Measurements from ENCODE around the gene PSMB2. TPM values are rescaled to one million over a fixed set of nuclear protein-coding genes. Genes with fewer than 3 reads are reported as not detected.
"Not testable (repeated sequence)": the region's sequence is repeated elsewhere in the genome, so short reads cannot be mapped to it uniquely, and the experiment has no call there.

Gene PSMB2
- polyA plus RNA-seq (ENCODE audit: insufficient read depth in 1 of 5, insufficient read length in 5 of 5, low replicate concordance in 1 of 5), result 10 to 100 TPM; 70.1 to 86.0 (median 75.6) TPM
- long read RNA-seq, donor 1, transcript PSMB2-201 (6 exons, 2,701 nt), result major isoform, 78 of 87 reads
- long read RNA-seq, donor 1, partial matches to known transcripts, result 9 of 87 reads
- long read RNA-seq, donor 1, other reads (novel, unspliced or antisense), result 0 of 87 reads
- long read RNA-seq, donor 2, transcript PSMB2-201 (6 exons, 2,701 nt), result major isoform, 38 of 38 reads
- long read RNA-seq, donor 2, partial matches to known transcripts, result 0 of 38 reads
- long read RNA-seq, donor 2, other reads (novel, unspliced or antisense), result 0 of 38 reads
- long read RNA-seq, donor 3, transcript PSMB2-201 (6 exons, 2,701 nt), result major isoform, 53 of 63 reads
- long read RNA-seq, donor 3, partial matches to known transcripts, result 10 of 63 reads
- long read RNA-seq, donor 3, other reads (novel, unspliced or antisense), result 0 of 63 reads
- long read RNA-seq, donor 4, transcript PSMB2-201 (6 exons, 2,701 nt), result major isoform, 29 of 39 reads
- long read RNA-seq, donor 4, partial matches to known transcripts, result 10 of 39 reads
- long read RNA-seq, donor 4, other reads (novel, unspliced or antisense), result 0 of 39 reads
- long read RNA-seq, donor 5, transcript PSMB2-201 (6 exons, 2,701 nt), result major isoform, 77 of 82 reads
- long read RNA-seq, donor 5, partial matches to known transcripts, result 5 of 82 reads
- long read RNA-seq, donor 5, other reads (novel, unspliced or antisense), result 0 of 82 reads
- long read RNA-seq, donor 6, transcript PSMB2-201 (6 exons, 2,701 nt), result major isoform, 69 of 69 reads
- long read RNA-seq, donor 6, partial matches to known transcripts, result 0 of 69 reads
- long read RNA-seq, donor 6, other reads (novel, unspliced or antisense), result 0 of 69 reads
- long read RNA-seq, donor 7, transcript PSMB2-201 (6 exons, 2,701 nt), result major isoform, 43 of 43 reads
- long read RNA-seq, donor 7, partial matches to known transcripts, result 0 of 43 reads
- long read RNA-seq, donor 7, other reads (novel, unspliced or antisense), result 0 of 43 reads
- long read RNA-seq, donor 8, transcript PSMB2-201 (6 exons, 2,701 nt), result major isoform, 26 of 26 reads
- long read RNA-seq, donor 8, partial matches to known transcripts, result 0 of 26 reads
- long read RNA-seq, donor 8, other reads (novel, unspliced or antisense), result 0 of 26 reads

GRCh38 chr1:35641233-35641866, at the start of gene PSMB2:
TSS of gene PSMB2 (minus strand) at chr1:35641526. CDS start at chr1:35641432, 94 bp downstream.
- peak; percentile 94 to 95 for DNase-seq

GRCh38 chr1:35691080-35691479, 49.8 kb upstream of the PSMB2 start:
- DNase-seq, result no peak

- DNase-seq, result not testable (repeated sequence)
These were observed 48.8 kb upstream of the PSMB2 start for GRCh38 chr1:35690103-35690502.

GRCh38 chr1:35688161-35688560, 46.8 kb upstream of the PSMB2 start:
- no peak for DNase-seq

- no peak for DNase-seq
These were observed 41.7 kb upstream of the PSMB2 start for GRCh38 chr1:35683012-35683411.

GRCh38 chr1:35680271-35680670, 38.9 kb upstream of the PSMB2 start:
- DNase-seq, result no peak

- DNase-seq, result no peak
These were observed 34.4 kb upstream of the PSMB2 start for GRCh38 chr1:35675773-35676172.

GRCh38 chr1:35674111-35674510, 32.8 kb upstream of the PSMB2 start:
- DNase-seq, result no peak

GRCh38 chr1:35672116-35672515, 30.8 kb upstream of the PSMB2 start:
- DNase-seq, result no peak

- DNase-seq, result no peak
These were observed 27.2 kb upstream of the PSMB2 start for GRCh38 chr1:35668506-35668905.

- DNase-seq, result no peak
These were observed 25.6 kb upstream of the PSMB2 start for GRCh38 chr1:35666916-35667315.

GRCh38 chr1:35666216-35666615, 24.9 kb upstream of the PSMB2 start:
- no peak for DNase-seq

GRCh38 chr1:35663434-35663833, 22.1 kb upstream of the PSMB2 start:
- no peak for DNase-seq

GRCh38 chr1:35661474-35661795, 20.1 kb upstream of the PSMB2 start:
- DNase-seq, result no peak

- DNase-seq, result peak; percentile 17 to 25
These were observed 19.5 kb upstream of the PSMB2 start for GRCh38 chr1:35660581-35661473.

- no peak for DNase-seq
These were observed 18.3 kb upstream of the PSMB2 start for GRCh38 chr1:35659589-35659988.

GRCh38 chr1:35657851-35658250, 16.5 kb upstream of the PSMB2 start:
- DNase-seq, result no peak

GRCh38 chr1:35656863-35657232, 15.5 kb upstream of the PSMB2 start:
- no peak for DNase-seq

GRCh38 chr1:35656148-35656862, 15.0 kb upstream of the PSMB2 start:
- no peak for DNase-seq

GRCh38 chr1:35655196-35655595, 13.9 kb upstream of the PSMB2 start:
- DNase-seq, result no peak
